Measurements from ENCODE around the gene ZNF77.
A peak's percentile ranks its signal among the peaks of the same experiment; 100 is the strongest.
"Not testable (repeated sequence)": the region's sequence is repeated elsewhere in the genome, so short reads cannot be mapped to it uniquely, and the experiment has no call there.

The ZNF77 gene

DNA sequence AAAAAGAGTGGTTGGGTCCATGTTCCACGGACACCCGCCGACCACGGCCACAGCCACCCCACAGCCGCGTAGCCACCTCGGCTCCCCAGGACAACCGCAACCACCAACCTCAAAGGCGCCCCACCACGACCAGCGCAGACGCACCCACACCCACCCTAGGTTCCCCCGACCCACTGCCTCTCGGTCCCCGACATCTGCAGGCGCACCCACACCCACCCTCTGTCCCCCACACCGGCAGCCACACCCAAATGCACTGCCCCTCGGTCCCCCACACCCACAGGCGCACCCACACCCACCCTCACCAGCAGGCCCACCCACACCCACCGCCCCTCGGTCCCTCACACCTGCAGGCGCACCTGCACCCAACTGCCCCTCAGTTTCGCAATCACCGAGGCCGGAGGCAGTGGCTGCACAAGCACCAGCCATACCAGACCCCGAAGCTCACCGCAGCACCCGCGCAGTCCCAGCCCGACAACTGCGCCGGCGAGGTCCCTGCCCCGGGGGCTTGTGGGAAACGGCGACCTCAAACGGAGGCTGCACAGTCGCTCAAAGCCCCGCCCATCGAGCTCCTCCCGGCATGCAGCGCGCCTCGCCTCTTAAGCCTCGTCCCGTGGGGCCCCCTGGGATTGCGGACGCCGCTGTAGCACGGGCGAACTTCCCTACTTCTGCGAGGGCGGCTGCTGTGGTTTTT lies 18.3 kb downstream of the ZNF77 start:
- no peak overlapping the region for H3K9ac ChIP-seq (ENCODE audit: low read depth in 1 of 2, low read length in 2 of 2)

DNA sequence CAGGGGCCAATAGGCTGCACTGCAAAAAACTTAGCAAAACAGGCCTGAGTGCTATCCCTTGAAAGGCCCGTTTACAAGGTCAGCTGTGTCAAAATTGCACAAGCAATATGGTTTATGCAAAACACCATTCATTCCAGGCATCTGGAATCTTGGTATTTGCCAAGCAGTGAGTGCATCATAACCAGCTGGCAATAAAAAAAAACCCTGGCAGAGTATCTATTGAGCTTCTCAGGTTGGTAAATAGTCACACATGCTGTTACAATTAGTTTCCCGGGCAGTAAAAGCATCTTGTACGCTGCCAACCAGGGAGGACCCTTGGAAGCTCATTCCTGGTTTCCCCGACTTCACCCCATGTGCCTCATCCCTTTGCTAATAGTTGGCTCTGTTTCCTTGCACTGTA lies 21.3 kb downstream of the ZNF77 start:
- Histone ChIP-seq H3K27me3 (ENCODE audit: control insufficient read depth in 1 of 2, insufficient read depth in 2 of 2, low read length in 2 of 2) (no peaks in the 10 kb centered on the region), H3K9me3 (ENCODE audit: control insufficient read depth in 1 of 2, low read length in 2 of 2) (no peaks in the 10 kb centered on the region), H3K4me3 (ENCODE audit: low read depth in 1 of 2, low read length in 2 of 2) (no peak overlapping the region), H3K4me1 (ENCODE audit: control insufficient read depth in 1 of 2, insufficient read depth in 2 of 2, low read length in 2 of 2) (no peaks in the 10 kb centered on the region), H3K36me3 (ENCODE audit: control insufficient read depth in 1 of 2, insufficient read depth in 2 of 2, low read length in 2 of 2) (peaks cover 6 to 14% of the 10 kb centered on the region in 2 donors), H3K27ac (ENCODE audit: low read depth, low read length) (no peak overlapping the region), H3K9ac (ENCODE audit: low read depth in 1 of 2, low read length in 2 of 2) (no peak overlapping the region)

More for the DNA sequence above, 18.3 kb downstream of the ZNF77 start:
- no peak overlapping the region for H3K4me3 ChIP-seq (ENCODE audit: low read depth in 1 of 2, low read length in 2 of 2)
- no peaks in the 10 kb centered on the region for H3K4me1 ChIP-seq (ENCODE audit: control insufficient read depth in 1 of 2, insufficient read depth in 2 of 2, low read length in 2 of 2)
- no peaks in the 10 kb centered on the region for H3K27me3 ChIP-seq (ENCODE audit: control insufficient read depth in 1 of 2, insufficient read depth in 2 of 2, low read length in 2 of 2)
- peaks cover 5 to 6% of the 10 kb centered on the region in 2 donors for H3K9me3 ChIP-seq (ENCODE audit: control insufficient read depth in 1 of 2, low read length in 2 of 2)
- H3K27ac ChIP-seq (ENCODE audit: low read depth, low read length) = no peak overlapping the region
- peaks cover 0 to 5% of the 10 kb centered on the region in 2 donors for H3K36me3 ChIP-seq (ENCODE audit: control insufficient read depth in 1 of 2, insufficient read depth in 2 of 2, low read length in 2 of 2)

DNA sequence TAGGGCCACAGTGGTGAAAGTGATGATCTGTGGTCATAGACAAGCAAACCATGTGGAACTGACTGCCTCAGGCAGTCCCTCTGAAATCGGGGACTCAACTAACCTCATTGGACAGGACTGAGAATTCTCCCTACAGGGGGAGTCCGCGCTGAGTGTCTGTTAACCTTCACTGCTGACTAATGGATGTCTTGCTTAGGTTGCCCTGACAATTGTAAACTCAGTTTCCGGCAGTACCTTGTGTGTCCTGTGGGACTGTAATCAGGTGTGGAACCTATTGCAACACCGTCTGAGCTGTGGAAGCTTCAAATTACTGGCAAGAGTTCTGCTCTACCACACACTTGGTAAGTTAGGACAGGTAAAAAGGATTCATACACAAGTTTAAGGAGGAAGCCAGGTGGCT lies 21.8 kb downstream of the ZNF77 start:
- H3K4me3 ChIP-seq (ENCODE audit: low read depth in 1 of 2, low read length in 2 of 2) = no peak overlapping the region
- no peak overlapping the region for H3K27ac ChIP-seq (ENCODE audit: low read depth, low read length)
- no peak overlapping the region for H3K9ac ChIP-seq (ENCODE audit: low read depth in 1 of 2, low read length in 2 of 2)
- H3K9me3 ChIP-seq (ENCODE audit: control insufficient read depth in 1 of 2, low read length in 2 of 2) = peaks cover 3% of the 10 kb centered on the region in 2 donors
- no peaks in the 10 kb centered on the region for H3K4me1 ChIP-seq (ENCODE audit: control insufficient read depth in 1 of 2, insufficient read depth in 2 of 2, low read length in 2 of 2)
- H3K36me3 ChIP-seq (ENCODE audit: control insufficient read depth in 1 of 2, insufficient read depth in 2 of 2, low read length in 2 of 2) = peaks cover 9 to 18% of the 10 kb centered on the region in 2 donors
- no peaks in the 10 kb centered on the region for H3K27me3 ChIP-seq (ENCODE audit: control insufficient read depth in 1 of 2, insufficient read depth in 2 of 2, low read length in 2 of 2)

DNA sequence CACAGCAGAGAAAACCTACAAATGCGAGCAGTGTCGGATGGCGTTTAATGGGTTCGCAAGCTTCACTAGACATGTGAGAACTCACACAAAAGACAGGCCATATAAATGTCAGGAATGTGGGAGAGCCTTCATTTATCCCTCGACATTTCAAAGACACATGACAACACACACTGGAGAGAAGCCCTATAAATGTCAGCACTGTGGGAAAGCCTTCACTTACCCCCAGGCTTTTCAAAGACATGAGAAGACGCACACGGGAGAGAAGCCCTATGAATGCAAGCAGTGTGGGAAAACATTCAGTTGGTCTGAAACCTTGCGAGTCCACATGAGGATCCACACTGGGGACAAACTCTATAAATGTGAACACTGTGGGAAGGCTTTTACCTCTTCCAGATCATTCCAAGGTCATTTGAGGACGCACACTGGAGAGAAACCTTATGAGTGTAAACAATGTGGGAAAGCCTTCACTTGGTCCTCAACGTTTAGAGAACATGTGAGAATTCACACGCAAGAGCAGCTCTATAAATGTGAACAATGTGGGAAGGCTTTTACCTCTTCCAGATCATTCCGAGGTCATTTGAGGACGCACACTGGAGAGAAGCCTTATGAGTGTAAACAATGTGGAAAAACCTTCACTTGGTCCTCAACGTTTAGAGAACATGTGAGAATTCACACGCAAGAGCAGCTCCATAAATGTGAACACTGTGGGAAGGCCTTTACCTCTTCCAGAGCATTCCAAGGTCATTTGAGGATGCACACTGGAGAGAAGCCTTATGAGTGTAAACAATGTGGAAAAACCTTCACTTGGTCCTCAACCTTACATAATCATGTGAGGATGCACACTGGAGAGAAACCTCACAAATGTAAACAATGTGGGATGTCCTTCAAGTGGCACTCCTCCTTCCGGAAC lies 27.2 kb downstream of the ZNF77 start:
- H3K4me3 ChIP-seq (ENCODE audit: low read depth in 1 of 2, low read length in 2 of 2) = peak overlapping the region in 1 of 2 donors; percentile 19
- H3K27me3 ChIP-seq (ENCODE audit: control insufficient read depth in 1 of 2, insufficient read depth in 2 of 2, low read length in 2 of 2) = no peaks in the 10 kb centered on the region

DNA sequence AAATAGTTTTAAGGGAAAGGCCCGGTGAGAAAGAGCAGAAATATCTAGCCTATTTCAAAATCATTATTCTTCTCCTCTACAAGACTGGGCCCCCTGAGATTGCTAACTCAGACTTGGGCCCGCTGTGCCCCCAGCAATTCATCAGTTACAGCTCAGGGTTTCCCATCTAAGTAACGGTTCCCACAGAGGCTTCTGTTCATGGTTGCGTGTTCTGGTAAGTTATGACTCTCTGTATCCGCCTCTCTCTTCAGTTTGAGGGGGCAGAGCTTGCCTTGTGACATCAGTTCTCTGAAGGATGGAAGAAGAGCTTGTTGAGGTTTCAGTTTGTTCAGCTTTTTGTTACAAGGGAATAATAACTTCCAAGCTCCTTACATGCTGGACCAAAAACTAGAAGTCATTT lies 32.5 kb downstream of the ZNF77 start:
- Histone ChIP-seq H3K9me3 (ENCODE audit: control insufficient read depth in 1 of 2, low read length in 2 of 2) (peaks cover 12 to 28% of the 10 kb centered on the region in 2 donors), H3K27me3 (ENCODE audit: control insufficient read depth in 1 of 2, insufficient read depth in 2 of 2, low read length in 2 of 2) (no peaks in the 10 kb centered on the region), H3K4me3 (ENCODE audit: low read depth in 1 of 2, low read length in 2 of 2) (no peak overlapping the region), H3K9ac (ENCODE audit: low read depth in 1 of 2, low read length in 2 of 2) (no peak overlapping the region), H3K4me1 (ENCODE audit: control insufficient read depth in 1 of 2, insufficient read depth in 2 of 2, low read length in 2 of 2) (no peaks in the 10 kb centered on the region), H3K36me3 (ENCODE audit: control insufficient read depth in 1 of 2, insufficient read depth in 2 of 2, low read length in 2 of 2) (peaks cover 23 to 38% of the 10 kb centered on the region in 2 donors), H3K27ac (ENCODE audit: low read depth, low read length) (no peak overlapping the region)

More for the DNA sequence above, 27.2 kb downstream of the ZNF77 start:
- Histone ChIP-seq H3K4me1 (ENCODE audit: control insufficient read depth in 1 of 2, insufficient read depth in 2 of 2, low read length in 2 of 2) (no peaks in the 10 kb centered on the region), H3K27ac (ENCODE audit: low read depth, low read length) (no peak overlapping the region), H3K9ac (ENCODE audit: low read depth in 1 of 2, low read length in 2 of 2) (no peak overlapping the region), H3K9me3 (ENCODE audit: control insufficient read depth in 1 of 2, low read length in 2 of 2) (peaks cover 22 to 29% of the 10 kb centered on the region in 2 donors), H3K36me3 (ENCODE audit: control insufficient read depth in 1 of 2, insufficient read depth in 2 of 2, low read length in 2 of 2) (peaks cover 39 to 55% of the 10 kb centered on the region in 2 donors)

DNA sequence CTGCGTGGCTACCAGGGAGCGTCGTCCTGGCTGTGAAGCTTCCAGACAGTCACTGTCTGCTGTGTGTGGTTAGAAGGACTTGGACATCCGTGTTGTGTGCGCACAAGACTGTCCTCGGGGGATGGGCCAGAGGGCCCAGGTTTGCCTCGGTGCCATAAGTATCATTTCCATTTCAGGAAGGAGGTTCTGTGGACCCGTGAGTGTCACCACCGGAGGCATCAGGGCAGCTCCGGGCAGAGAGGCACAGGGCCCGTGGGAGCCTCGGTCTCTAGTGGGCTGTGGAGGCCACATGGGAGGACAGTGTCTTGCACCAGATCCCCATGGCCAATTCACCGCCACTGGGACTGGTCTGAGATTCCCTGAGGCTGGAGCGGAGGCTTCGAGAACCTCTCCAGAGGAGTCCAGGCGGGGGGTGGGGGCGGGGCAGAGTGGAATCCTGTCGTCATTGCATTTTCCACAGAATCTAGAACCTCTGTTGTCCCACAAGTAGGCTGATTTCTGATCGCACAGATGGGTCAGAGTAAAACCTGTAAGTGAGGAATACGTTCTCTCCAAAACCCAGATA lies 38.1 kb downstream of the ZNF77 start:
- H3K9ac ChIP-seq (ENCODE audit: low read depth in 1 of 2, low read length in 2 of 2) = no peak overlapping the region
- peaks cover 0 to 2% of the 10 kb centered on the region in 2 donors for H3K9me3 ChIP-seq (ENCODE audit: control insufficient read depth in 1 of 2, low read length in 2 of 2)
- no peaks in the 10 kb centered on the region for H3K27me3 ChIP-seq (ENCODE audit: control insufficient read depth in 1 of 2, insufficient read depth in 2 of 2, low read length in 2 of 2)
- peaks cover 0 to 4% of the 10 kb centered on the region in 2 donors for H3K36me3 ChIP-seq (ENCODE audit: control insufficient read depth in 1 of 2, insufficient read depth in 2 of 2, low read length in 2 of 2)
- H3K27ac ChIP-seq (ENCODE audit: low read depth, low read length) = no peak overlapping the region
- H3K4me3 ChIP-seq (ENCODE audit: low read depth in 1 of 2, low read length in 2 of 2) = no peak overlapping the region
- H3K4me1 ChIP-seq (ENCODE audit: control insufficient read depth in 1 of 2, insufficient read depth in 2 of 2, low read length in 2 of 2) = peaks cover 5 to 11% of the 10 kb centered on the region in 2 donors

DNA sequence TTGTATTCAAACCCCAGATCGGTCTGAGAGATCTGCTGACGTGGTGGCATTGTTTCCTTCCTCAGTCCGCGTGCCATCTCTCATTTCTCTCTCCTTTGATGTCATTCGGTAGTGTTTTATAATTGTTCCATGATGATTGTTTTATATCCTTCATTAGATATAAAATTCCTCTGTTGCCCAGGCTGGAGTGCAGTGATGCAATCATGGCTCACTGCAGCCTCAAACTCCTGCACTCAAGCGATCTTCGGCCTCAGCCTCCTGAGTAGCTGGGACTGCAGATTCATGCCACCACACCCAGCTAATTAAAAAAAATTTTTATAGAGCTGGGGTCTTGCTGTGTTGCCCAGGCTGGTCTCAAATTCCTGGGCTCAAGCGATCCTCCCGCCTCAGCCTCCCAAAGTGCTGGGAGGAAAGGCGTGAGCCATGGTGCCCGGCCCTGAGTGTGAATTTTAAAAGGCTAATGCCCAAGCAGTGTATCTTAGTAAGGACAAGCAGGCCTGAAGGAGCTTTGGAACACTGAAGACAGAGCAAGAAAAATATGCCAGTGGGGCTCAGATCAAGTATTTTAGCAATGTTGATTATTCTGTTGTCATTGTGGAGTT lies 38.8 kb downstream of the ZNF77 start:
- Histone ChIP-seq H3K4me3 (ENCODE audit: low read depth in 1 of 2, low read length in 2 of 2) (no peak overlapping the region), H3K9me3 (ENCODE audit: control insufficient read depth in 1 of 2, low read length in 2 of 2) (no peaks in the 10 kb centered on the region), H3K9ac (ENCODE audit: low read depth in 1 of 2, low read length in 2 of 2) (no peak overlapping the region), H3K27me3 (ENCODE audit: control insufficient read depth in 1 of 2, insufficient read depth in 2 of 2, low read length in 2 of 2) (no peaks in the 10 kb centered on the region), H3K27ac (ENCODE audit: low read depth, low read length) (no peak overlapping the region), H3K36me3 (ENCODE audit: control insufficient read depth in 1 of 2, insufficient read depth in 2 of 2, low read length in 2 of 2) (peaks cover 0 to 4% of the 10 kb centered on the region in 2 donors), H3K4me1 (ENCODE audit: control insufficient read depth in 1 of 2, insufficient read depth in 2 of 2, low read length in 2 of 2) (peaks cover 5 to 11% of the 10 kb centered on the region in 2 donors)

DNA sequence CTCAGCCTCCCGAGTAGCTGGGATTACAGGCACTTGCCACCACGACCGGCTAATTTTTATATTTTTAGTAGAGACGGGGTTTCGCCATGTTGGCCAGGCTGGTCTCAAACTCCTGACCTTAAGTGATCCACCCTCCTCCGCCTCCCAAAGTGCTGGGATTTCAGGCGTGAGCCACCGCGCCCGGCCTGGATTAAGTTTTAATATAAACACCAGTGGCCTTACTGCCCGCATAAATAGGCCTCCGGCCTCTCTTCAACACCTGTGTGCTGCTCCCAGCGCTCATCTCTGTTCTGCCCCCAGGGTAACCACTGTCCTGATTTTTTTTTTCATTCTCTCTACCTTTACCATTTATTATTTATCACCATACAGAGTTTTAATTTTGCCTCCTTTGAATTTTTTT lies 41.4 kb downstream of the ZNF77 start:
- H3K4me1 ChIP-seq (ENCODE audit: control insufficient read depth in 1 of 2, insufficient read depth in 2 of 2, low read length in 2 of 2) = peaks cover 5 to 11% of the 10 kb centered on the region in 2 donors
- H3K36me3 ChIP-seq (ENCODE audit: control insufficient read depth in 1 of 2, insufficient read depth in 2 of 2, low read length in 2 of 2); H3K27me3 ChIP-seq (ENCODE audit: control insufficient read depth in 1 of 2, insufficient read depth in 2 of 2, low read length in 2 of 2); H3K4me3 ChIP-seq (ENCODE audit: low read depth in 1 of 2, low read length in 2 of 2); H3K9me3 ChIP-seq (ENCODE audit: control insufficient read depth in 1 of 2, low read length in 2 of 2); H3K9ac ChIP-seq (ENCODE audit: low read depth in 1 of 2, low read length in 2 of 2); H3K27ac ChIP-seq (ENCODE audit: low read depth, low read length): not testable (repeated sequence)

DNA sequence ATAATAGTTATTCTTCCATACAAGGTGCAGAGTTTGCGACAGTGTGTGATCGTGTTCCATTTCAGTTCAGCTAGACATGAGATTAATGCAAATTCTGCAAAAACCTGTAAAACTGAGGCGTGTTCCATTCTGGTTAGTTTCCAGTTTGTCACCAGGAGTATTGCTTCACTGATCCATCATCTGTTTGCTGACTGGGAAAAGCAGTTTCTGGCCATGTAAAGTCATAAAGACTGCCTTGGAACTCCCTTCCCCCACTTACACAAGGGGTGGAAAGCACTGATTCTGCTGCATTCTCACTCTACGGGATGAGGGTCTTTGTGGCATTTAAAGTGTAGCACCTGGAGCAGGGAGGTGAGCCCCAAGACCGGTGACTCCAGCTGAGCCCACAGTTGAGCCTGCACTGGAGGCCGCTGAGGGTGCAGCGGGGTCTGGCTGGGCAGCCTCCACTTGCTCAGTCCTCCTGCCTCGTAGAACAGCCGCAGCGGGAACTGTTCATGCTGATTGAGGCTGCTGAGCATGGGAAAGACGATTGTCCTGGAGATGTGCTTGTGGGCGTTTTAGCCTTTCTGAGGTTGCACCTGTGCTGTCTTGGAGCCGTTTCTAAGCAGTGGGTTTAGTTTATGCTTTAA lies 42.1 kb downstream of the ZNF77 start:
- H3K9me3 ChIP-seq (ENCODE audit: control insufficient read depth in 1 of 2, low read length in 2 of 2) = no peaks in the 10 kb centered on the region
- peak overlapping the region; percentile 17 for H3K27ac ChIP-seq (ENCODE audit: low read depth, low read length)
- no peak overlapping the region for H3K9ac ChIP-seq (ENCODE audit: low read depth in 1 of 2, low read length in 2 of 2)
- H3K36me3 ChIP-seq (ENCODE audit: control insufficient read depth in 1 of 2, insufficient read depth in 2 of 2, low read length in 2 of 2) = peaks cover 0 to 4% of the 10 kb centered on the region in 2 donors
- no peaks in the 10 kb centered on the region for H3K27me3 ChIP-seq (ENCODE audit: control insufficient read depth in 1 of 2, insufficient read depth in 2 of 2, low read length in 2 of 2)
- H3K4me3 ChIP-seq (ENCODE audit: low read depth in 1 of 2, low read length in 2 of 2) = peak overlapping the region in 1 of 2 donors; percentile 86
- peaks cover 5 to 11% of the 10 kb centered on the region in 2 donors for H3K4me1 ChIP-seq (ENCODE audit: control insufficient read depth in 1 of 2, insufficient read depth in 2 of 2, low read length in 2 of 2)
